ENCODE data around the gene ATP5PB. TPM values are rescaled to one million over a fixed set of nuclear protein-coding genes. Genes with fewer than 3 reads are reported as not detected.
A peak's percentile ranks its signal among the peaks of the same experiment; 100 is the strongest.

ATP5PB gene, protein sequence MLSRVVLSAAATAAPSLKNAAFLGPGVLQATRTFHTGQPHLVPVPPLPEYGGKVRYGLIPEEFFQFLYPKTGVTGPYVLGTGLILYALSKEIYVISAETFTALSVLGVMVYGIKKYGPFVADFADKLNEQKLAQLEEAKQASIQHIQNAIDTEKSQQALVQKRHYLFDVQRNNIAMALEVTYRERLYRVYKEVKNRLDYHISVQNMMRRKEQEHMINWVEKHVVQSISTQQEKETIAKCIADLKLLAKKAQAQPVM
- total RNA-seq (2014; rRNA removed; shearing (Covaris generic)): 282 and 311 TPM in 2 replicates

DNA sequence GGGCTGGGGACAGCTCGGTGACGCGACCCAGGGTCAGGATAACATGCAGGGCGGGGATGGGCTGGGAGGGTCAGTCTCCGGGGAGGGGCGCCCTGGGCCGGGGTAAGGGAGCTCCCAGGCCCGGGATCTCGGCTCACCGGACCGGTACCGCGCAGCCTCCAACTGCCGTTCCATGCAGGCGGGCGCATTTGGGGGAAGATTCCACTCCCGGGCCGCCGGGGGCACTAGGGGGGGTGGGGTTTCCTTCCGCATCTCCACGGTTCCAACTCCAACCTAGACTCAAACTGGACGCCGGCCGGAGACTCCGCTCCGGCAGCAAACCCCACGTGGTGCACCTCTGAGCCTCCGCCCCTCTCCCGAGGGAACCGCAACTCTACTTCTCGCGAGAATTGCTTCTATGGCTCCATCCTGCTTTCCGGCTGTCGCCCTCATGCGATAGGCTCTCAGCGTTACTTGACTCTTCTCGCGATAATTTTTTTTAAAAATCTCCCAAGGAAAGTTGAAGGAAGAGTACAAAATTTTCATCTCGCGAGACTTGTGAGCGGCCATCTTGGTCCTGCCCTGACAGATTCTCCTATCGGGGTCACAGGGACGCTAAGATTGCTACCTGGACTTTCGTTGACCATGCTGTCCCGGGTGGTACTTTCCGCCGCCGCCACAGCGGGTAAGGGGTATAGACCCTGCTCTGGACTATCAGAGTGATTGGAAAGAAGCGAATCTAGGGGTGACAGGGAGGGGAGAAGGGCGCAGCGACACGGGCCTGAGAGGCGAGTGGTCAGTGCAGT is at the start of gene ATP5PB, which contains the start of gene WDR77:
Gene ATP5PB, plus strand, starts transcription at position 547 of the 785 bp plus-strand sequence. Its CDS starts 78 bp downstream, at position 625.
Gene WDR77, minus strand, starts transcription at position 339 of the 785 bp plus-strand sequence. Its CDS starts 87 bp downstream, at position 252.
- peak; percentile 98 for DNase-seq (ENCODE audit: low spot score)

DNA sequence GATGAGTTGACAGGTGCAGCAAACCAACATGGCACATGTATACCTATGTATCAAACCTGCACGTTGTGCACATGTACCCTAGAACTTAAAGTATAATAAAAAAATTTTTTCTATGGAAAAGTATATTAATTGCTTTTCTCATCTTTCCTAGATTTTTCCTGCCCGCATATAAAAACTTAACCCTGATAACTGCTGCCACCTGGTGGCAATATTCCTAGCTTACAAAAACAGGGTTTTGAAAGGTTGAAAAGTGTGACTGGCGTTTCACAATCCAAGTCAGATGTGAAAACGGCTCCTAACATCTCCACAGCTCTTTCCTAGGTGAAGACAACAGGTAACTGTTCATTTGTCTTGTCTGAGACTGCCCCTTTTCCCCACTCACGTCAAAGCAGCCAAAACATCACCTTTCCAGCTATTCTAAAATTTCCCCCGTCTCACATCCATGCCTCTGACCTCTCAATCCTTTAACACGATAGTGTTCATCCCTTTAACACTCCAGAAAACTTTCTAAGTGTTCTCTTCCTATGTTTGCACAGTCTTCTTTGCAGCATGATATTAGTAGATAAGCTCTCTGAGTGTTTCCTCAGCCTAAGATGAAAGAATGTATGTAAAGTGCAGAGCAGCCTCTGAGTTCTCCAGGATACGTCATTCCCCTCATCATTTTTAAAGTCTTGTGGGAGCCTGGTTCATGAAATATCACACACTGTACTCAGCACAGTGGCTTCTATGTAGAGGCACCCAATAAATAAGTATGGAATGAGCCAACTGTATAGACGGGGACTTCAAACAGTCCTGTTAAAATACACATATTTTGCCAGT is 49.3 kb upstream of the ATP5PB start:
- DNase-seq (ENCODE audit: low spot score): peak; percentile 64

DNA sequence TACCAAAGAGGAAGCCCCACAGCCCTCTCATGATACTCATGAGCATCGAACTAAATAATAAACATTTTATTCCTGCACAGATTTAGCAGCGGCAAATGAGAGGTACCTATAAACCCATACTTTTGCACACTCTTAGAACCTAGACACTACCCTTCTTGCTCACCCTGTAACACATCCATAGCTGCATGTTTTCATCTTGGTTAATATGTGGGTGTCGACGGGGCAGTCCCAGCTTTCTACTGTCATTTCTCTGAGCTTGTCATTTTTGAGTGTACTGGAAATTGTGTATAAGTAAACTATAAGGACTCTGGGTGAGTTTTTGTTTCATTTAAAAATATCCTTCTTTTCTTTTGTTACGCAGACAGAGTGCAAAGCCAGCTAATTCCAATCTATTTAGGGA is 47.2 kb upstream of the ATP5PB start:
- DNase-seq (ENCODE audit: low spot score): no peak

DNA sequence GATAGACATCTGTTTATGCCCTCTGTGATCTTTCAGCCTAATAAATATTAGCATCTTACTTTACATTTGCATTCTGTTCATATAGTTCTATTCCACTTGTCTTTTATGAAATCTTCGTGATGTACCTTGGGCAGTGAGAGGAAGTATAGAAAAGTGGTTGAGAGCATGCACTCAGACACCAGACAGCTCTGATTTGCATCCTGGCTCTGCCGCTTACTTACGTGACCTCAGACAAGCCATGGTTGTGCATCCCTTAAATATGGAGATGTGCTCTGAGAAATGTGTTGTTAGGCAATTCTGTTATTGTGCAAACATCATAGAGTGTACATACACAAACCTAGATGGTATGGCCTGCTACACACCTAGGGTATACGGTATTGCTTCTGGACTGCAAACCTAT is 44.7 kb upstream of the ATP5PB start:
- no peak for DNase-seq (ENCODE audit: low spot score)

DNA sequence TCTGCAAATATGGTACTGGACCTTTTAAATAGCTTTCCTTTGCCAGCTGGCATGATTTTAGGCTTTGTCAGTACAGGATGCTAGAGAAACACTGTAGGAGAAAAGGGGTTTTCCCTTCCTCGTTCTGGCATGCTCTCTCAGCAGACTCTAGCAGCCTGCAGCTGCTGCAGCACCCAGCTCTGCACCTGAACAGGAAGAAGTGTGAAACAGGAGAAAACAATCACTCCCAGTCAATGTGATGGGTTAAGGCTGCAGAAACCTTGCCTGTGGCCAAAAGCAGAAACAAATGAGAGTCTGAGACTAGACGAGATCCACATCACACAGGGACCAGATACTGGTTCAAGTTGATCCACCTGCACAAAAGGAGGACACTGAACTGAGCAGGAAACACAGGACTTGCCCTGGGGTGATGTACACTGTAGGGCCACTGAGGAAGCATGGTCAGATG is 42.9 kb upstream of the ATP5PB start:
- DNase-seq (ENCODE audit: low spot score): no peak

DNA sequence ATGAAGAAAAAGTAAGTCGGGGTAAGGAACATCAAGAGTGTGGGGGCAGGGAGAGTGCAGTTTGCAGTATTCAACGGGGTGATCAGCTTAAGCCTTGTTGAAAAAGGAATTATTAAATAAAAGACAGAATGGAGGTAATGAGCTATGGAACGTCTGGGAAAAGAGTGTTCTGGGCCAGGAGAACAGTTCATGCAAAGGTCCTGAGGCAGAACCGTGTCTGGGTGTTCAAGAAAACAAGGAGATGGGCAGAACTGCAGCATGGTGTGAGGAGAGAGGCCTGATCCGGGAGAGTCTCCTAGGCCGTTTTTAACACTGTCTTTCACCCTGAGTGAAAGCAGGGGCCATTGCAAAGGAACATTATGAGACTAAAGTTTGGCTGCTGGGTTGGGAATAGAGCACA is 42.0 kb upstream of the ATP5PB start:
- no peak for DNase-seq (ENCODE audit: low spot score)

DNA sequence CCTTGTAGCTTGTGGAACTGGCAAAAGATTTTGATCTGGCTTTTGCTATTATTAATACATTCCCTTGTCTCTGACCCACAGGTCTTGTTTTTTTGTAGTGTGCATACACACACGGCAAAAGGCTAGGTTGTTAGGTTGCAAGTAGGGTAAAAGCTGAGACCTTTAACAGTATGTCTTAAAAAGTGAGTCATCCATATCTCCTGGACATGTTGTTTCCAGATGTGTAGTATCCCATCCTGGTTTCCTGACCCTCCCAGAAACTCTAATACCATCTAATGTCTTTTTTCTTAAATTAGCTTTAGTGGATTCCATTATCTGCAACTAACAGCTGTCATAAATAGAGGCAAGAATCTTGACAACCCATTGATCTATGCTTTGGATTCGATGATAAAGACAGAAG is 36.4 kb upstream of the ATP5PB start:
- DNase-seq (ENCODE audit: low spot score): no peak

DNA sequence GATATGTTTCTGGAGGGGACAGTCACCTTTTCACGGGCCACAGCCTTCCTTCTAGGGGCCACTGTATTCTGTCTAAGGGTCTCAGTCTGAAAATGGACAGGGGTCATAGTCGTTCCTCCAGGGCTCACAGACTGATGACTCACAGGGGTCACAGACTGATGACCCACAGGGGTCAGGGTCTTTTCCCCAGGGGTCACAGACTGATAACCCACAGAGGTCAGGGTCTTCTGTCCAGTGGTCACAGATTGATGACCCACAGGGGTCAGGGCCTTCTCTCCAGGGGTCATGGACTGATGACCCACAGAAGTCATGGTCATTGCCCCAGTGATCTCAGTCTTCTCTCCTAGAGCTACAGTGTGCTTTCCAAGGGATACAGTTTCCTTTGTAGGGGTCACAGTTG is 34.5 kb upstream of the ATP5PB start:
- no peak for DNase-seq (ENCODE audit: low spot score)

DNA sequence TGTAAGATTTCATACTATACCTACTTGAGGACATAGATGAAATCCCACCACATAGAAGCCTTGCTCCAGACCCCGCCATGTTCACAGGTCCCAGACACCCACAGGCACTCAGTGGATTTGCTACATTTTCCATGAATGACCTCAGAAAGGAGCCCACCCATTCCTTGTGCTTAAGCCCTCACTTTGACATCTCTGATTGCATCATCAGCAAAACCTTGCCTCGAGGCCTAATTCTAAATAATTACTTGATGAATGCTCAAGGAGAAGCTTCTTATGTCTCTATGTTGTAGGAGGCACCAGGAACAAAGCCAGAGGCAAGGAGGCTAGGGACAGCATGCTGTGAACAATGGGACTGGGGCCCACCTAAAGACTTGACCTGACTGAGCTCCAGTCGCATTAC is 33.8 kb upstream of the ATP5PB start:
- no peak for DNase-seq (ENCODE audit: low spot score)

DNA sequence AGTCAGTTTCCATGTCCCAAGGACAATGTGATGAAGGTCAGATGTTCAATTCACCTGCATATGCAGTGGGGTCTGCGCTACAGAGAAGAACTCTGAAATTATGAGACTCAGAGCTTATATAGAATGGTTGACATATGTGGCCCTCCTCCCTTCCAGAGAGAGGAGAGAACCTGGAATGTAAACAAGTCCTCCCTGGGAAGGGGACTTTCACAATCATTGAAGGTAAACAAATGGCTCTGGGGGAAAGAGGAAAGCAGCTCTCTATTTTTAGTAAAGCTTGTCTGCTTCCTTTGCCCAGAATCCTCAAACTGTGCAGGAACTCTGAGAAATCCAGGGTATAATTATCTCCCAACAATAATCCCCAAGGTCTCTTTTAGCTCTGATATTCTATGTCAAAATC is 31.5 kb upstream of the ATP5PB start:
- DNase-seq (ENCODE audit: low spot score): no peak

DNA sequence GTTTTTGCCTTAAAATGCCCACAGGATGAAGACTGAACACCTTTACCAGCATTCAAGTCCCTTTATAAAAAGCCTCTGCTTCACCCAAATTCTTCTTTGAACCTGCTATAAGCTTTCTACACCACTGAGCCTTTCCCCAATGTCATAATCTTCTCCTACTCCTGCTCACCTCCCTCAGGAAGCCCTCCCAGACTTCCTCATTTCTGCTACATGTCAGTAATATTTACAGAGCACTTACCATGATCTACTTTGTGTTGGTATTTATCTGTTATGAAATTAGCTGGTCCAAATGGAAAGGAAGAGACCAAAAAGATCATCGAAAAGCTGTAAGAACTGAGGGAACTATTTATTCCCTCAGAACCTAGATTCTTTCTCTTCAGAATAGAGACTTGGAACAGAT is 30.2 kb upstream of the ATP5PB start:
- DNase-seq (ENCODE audit: low spot score): no peak

DNA sequence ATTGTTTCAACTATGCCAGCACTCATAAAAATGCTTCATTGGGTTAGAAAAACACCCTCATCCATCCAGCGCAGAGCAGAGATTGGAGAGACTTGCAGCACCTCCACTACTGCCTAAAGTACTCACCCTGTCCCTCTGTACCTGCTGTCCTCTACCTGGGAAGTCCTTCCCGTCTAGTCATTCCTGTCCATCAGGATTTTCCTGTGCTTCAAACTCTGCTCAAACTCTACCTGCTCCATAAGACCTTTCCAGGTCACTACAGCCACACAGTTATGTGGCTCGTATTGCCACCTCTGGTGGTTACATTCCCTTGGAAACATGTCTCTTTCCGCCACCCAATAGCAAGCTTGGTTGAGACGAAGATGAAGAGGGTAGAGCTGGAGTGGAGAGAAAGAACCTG is 28.9 kb upstream of the ATP5PB start:
- DNase-seq (ENCODE audit: low spot score): no peak

DNA sequence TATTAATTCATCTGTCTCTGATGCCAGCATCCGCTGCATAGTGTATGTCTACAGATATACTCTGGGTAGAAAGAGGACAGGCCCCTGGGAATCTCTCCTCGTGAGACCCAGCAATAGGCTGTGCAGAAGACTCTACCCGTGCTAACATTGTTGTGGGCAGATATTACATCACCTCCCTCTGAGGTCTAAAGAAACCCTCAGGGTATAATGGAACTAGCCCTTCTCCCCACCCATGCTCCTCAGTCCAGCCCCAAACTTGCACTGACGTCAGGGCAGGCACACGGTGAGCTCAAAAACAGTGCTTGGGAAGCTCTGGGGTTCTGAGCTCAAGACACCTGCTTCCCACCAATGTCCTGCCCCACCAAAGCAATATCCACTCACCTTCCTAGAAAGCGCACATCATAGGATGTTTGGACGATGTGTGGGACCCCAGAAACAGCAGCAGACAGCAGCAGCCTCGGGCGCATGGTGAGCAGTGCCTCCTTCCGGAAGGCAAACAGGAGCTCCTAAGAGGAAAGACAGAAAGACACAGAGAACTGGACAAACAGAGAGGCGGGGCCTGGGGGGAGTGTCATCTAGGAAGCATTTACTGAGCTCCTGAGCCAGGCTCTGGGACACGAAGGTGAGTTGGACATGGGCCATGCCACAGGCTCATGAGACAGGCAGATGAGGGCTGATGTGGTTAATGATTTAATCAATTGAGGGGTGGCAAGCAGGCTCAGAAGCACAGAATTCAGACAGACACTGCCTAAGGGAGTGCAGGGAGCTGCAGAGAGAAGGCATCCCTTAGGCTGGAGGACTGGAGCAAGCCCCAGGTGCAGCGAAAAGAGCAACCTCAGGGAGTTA is 26.5 kb upstream of the ATP5PB start:
- DNase-seq (ENCODE audit: low spot score): peak; percentile 90

DNA sequence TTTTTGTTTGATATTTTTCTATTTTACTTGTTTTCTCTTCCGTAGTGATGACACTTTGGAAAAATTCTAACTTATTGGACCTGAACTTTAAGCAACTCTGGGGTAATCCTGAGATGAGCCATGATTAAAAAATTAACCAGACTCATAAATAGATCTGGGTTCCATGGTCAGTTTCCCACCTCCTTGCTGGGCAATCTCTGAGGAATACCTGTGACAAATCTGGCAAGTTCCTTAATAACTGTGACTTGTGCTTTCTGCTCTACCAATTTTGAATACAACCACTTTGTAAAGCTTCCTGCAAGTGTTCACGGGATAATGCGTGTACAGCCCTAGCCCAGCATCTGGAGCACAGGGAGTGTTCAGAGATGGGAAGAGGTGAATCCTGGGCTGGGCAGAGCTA is 25.0 kb upstream of the ATP5PB start:
- DNase-seq (ENCODE audit: low spot score): no peak

DNA sequence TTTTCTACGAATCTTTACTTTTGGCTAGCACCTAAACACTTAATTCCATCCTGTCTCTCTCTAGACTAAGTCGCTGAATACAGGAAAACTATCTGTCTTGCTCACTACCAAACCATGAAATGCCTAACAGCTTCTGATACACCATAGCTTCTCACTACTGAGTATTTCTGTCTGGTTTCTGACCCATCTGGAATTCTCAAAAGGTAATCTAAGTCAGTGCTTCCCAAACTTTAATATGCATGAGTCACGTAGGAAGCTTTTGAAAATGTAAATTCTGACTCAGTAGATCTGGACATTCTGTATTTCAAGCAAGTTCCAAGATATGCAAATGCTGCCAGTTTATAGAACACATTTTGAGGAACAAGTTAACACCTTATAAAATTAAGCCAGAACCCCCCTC is 12.5 kb upstream of the ATP5PB start:
- DNase-seq (ENCODE audit: low spot score): no peak

DNA sequence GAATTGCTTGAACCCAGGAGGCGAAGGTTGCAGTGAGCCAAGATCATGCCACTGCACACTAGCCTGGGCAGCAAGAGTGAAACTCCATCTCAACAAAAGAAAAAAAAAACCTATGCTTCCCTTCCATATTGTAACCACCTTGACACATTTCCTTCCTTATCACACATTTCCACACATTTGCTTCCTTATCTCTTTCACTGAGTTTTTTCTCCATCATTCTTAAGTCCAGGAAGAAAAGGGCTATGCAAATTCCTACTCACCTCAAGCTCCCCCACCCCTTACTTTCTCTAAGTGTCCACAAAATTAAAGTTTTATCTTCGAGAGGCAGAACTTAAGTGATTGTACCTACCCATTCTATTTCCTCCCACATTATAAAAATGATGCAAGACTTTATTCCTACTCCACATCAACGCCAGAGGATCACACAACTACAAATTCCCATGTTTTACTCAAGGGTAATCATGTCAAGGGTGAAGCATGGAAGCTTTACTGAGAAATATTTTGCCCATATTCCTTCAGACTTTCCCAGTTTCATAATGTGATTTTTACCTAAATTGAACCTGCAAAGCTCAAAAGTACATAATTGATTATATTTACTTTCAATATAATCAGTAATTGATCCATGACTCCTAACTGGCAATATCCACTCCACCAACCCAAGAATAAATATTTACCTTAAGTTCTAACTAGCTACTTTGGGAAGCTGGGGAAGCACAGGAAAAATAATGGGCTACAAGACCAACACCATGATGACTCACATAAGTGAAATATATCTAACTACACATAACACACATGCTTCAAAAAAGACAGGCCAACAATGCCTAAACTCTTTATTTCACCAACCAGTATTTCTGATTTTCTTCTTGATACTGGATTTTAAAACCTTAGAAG is 9.6 kb upstream of the ATP5PB start:
- DNase-seq (ENCODE audit: low spot score): no peak

DNA sequence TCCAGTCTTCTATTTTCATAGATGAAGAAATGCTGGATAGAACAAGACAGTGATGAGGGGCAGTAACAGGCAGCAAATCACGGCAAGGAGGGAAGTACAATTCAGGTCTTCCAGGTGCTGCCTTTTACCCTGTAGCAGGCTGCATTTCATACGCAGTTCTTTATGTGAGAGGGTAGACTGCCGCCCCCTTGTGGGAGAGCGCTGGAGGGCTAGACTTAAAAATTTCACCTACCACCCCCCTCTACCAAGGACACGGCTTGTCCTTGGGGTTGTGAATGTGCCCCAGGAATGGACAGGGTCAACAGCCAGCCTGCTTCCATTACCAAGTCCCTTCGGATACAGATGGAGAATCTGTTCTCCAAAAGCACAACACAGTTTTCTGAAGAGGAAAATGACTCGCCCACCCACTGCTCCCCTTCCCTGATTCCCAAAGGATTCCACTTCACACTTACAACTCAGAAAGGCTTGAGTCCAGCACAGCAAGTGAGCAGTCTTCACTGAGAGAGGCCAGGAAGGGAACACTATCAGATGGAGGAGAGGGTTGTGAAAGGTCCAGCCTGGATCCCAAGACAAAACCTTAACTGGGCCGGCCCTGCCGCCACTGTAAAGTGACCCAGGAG is 7.6 kb upstream of the ATP5PB start:
- peak; percentile 47 for DNase-seq (ENCODE audit: low spot score)

DNA sequence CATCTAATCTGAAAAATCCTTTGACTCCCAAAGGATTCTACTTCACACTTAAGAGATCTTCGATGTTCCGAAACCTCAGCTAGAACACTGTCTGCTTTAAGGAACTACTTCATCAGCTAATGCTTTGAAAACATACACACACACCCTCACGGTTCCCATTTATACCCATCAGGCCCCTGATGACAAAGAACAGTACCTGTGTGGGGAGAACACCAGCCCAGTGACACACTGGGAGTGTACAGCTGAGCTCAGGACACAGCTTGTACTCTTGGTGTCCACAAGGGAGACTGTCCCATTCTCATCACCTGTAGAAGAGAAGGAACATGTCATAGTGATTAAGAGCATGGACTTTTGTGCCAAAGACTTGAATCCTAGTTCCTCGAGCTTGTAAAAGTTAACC is 6.8 kb upstream of the ATP5PB start:
- no peak for DNase-seq (ENCODE audit: low spot score)

DNA sequence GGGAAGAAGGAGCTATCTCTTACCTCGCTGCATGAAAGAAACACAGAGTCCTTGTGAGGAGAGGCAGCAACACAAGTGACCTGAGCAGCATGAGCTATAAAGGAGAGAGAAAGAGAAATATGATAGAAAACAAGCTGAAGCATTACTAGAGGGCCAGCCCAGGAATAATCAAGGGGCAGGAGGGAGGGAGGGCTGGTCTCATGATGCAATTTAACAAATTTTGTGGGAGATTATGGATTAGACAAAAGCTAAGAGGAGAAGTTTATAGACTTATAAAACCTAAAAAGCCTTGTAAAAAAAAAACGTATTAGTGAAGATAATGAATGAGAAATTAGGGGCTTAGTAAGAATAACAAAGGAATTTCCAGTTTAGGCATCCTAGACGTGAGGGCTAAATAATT is 5.2 kb upstream of the ATP5PB start:
- no peak for DNase-seq (ENCODE audit: low spot score)

DNA sequence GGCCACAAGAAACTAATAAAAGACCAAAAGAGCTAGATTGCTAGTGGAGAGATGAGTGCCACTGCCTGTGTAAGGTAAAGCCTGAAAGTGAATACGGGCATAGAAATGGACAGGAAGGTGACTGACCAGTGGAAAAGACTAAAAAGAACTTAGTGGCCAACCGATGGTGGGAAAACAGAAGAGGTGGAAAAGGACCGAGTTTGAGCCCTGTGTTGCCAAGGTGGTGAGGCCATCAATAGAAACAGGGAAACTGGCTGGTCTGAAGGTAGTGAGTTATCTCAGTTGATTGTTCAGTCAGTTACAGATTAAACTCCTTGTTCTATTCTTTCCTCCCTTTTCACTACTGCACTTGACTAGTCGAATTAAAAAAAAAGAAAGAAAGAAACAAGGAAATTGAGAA is 2.7 kb upstream of the ATP5PB start:
- no peak for DNase-seq (ENCODE audit: low spot score)
